Vagina (tissue), 2 donors: Measurements from ENCODE around the gene ARAP1. TPM values are rescaled to one million over a fixed set of nuclear protein-coding genes. Genes with fewer than 3 reads are reported as not detected.

ENCODE experiments used
- DNase-seq, 2 donors: peaks; one replicate each; pipeline ENCODE4 v3.0.0-alpha.2; 2017; ENCODE audit errors: extremely low spot score in 2 of 2
- H3K27ac ChIP-seq: fragments of 200-600 bp; sonication (generic); one replicate; pipeline ENCODE4 v1.5.1; 2019
- H3K27me3 ChIP-seq: fragments of 200-600 bp; sonication (generic); one replicate; pipeline ENCODE4 v1.5.1; 2019
- H3K36me3 ChIP-seq, 2 donors: fragments of 200-600 bp; sonication (generic); one replicate each; pipeline ENCODE4 v1.5.1; 2017 to 2019
- H3K4me1 ChIP-seq: fragments of 200-600 bp; sonication (generic); one replicate; pipeline ENCODE4 v1.5.1; 2019
- H3K4me3 ChIP-seq, 2 donors: fragments of 200-600 bp; sonication (generic); 1 replicate in 1 of 2; 2 replicates in 1 of 2; pipeline ENCODE4 v1.5.1; 2016 to 2019
- H3K9me3 ChIP-seq: fragments of 200-600 bp; sonication (generic); one replicate; pipeline ENCODE4 v1.5.1; 2019
- POLR2A ChIP-seq, 2 donors: fragments of 450-650 bp; IDR thresholded peaks; one replicate each; pipeline ENCODE4 v1.6.1; 2017; ENCODE audit warnings: antibody characterized with exemption in 2 of 2, mild to moderate bottlenecking in 2 of 2, moderate library complexity in 2 of 2
- POLR2AphosphoS5 ChIP-seq, 2 donors: sonication (generic); formaldehyde crosslinking; IDR thresholded peaks; one replicate each; pipeline ENCODE4 v1.9.0; 2017; ENCODE audit warnings: antibody characterized with exemption in 2 of 2, mild to moderate bottlenecking in 2 of 2, low read depth in 1 of 2; ENCODE audit not compliant: insufficient read depth in 1 of 2
- intact Hi-C: fragments of 100-400 bp; cut with DNase I; formaldehyde crosslinking; loops from one replicate; pipeline ENCODE4 v1.15.1; 2023
- total RNA-seq: library from RNA; depleted of rRNA; stranded (reverse); fragments of >200 nt; gene quantifications from one replicate; pipeline ENCODE4 v1.2.3, GENCODE V29; 2016
- TF ChIP-seq, protein P1 (sequence below), 3 experiments: fragments of 450-650 bp in 2 of 3; fragments of 200-600 bp in 1 of 3; sonication (generic) in 1 of 3; IDR thresholded peaks; one replicate each; pipeline ENCODE4 v1.5.1; 2017 to 2019; ENCODE audit warnings: antibody characterized with exemption in 3 of 3, mild to moderate bottlenecking in 2 of 3, moderate library complexity in 2 of 3

Gene ARAP1
- total RNA-seq, 1 donor from 2014 or later = 59.2 TPM

DNA sequence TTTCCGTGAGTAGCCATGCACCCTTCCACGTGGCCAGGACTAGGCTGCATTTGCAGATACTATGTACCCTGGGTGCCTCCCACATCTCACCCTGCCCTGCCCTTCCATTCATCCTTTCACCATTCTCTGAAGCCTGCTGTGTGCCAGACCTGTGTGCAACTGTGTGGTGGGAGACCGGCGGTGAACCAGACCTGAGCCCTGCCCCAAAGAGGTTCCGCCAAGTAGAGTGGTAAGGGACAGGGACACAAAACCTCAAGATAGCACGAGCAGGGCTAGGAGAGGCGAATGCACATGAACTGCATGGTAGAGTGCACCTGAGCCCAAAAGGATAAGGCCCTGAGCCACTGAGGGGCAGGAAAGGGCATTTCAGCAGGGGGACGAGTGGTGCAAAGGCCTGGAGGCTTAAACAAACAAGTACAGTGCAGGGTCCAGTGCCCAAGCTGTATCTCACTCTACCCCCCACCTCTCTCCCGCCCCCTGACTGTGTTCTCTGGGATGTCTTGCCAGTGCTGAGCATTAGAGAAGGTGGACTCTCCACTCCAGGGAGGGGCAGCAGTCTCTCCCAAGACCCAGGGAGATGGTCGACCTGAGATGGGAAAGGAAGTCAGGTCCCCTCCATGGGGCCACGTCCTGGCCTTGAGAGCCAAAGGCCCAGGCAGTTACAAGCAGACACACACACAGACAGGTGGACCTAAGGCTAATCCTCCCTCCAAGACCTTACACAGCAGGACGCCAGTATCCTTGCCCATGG is 14.1 kb upstream of the ARAP1 start:
- H3K27me3 ChIP-seq = no peaks in the 10 kb centered on the region
- no peaks in the 10 kb centered on the region for H3K36me3 ChIP-seq
- intact Hi-C loops = no loop called here
- no peak for TF ChIP-seq POLR2A (IDR thresholded peaks at IDR 0.05)
- TF ChIP-seq, protein P1, sequence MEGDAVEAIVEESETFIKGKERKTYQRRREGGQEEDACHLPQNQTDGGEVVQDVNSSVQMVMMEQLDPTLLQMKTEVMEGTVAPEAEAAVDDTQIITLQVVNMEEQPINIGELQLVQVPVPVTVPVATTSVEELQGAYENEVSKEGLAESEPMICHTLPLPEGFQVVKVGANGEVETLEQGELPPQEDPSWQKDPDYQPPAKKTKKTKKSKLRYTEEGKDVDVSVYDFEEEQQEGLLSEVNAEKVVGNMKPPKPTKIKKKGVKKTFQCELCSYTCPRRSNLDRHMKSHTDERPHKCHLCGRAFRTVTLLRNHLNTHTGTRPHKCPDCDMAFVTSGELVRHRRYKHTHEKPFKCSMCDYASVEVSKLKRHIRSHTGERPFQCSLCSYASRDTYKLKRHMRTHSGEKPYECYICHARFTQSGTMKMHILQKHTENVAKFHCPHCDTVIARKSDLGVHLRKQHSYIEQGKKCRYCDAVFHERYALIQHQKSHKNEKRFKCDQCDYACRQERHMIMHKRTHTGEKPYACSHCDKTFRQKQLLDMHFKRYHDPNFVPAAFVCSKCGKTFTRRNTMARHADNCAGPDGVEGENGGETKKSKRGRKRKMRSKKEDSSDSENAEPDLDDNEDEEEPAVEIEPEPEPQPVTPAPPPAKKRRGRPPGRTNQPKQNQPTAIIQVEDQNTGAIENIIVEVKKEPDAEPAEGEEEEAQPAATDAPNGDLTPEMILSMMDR (IDR thresholded peaks at IDR 0.05) = no peak
- TF ChIP-seq POLR2AphosphoS5 (IDR thresholded peaks at IDR 0.05; ENCODE audit: insufficient read depth in 1 of 2, low read depth in 1 of 2) = no peak
- no peak overlapping the region for H3K4me3 ChIP-seq
- DNase-seq = no peak
- no peaks in the 10 kb centered on the region for H3K9me3 ChIP-seq
- H3K27ac ChIP-seq = no peak overlapping the region
- H3K4me1 ChIP-seq = peaks cover 4% of the 10 kb centered on the region

DNA sequence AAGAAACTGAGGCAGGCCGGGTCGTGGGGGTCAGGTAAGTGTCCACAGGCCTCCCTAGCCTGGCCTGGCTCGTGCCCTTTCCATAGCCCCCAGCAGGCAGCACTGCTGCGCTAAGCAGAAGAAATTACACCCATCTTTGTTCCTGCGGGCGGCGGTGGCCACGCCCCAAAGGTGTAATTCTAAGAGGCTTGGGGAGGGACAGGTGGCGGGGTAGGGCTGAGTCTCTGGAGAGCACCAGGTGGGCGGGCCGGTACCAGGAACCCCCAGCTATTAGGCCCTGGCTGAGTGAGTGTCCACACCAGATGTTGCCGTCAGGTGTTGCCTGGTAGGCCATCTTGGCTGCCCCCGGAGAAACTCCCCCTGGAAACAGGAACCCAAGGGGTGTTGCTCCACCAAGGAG is 12.3 kb upstream of the ARAP1 start:
- Histone ChIP-seq H3K4me3 (no peak overlapping the region), H3K27me3 (no peaks in the 10 kb centered on the region), H3K9me3 (no peaks in the 10 kb centered on the region), H3K4me1 (peaks cover under 1% of the 10 kb centered on the region), H3K27ac (no peak overlapping the region), H3K36me3 (no peaks in the 10 kb centered on the region)
- intact Hi-C loops = no loop called here
- TF ChIP-seq, protein P1 (IDR thresholded peaks at IDR 0.05) = no peak
- no peak for TF ChIP-seq POLR2AphosphoS5 (IDR thresholded peaks at IDR 0.05; ENCODE audit: insufficient read depth in 1 of 2, low read depth in 1 of 2)
- no peak for TF ChIP-seq POLR2A (IDR thresholded peaks at IDR 0.05)
- DNase-seq = no peak

DNA sequence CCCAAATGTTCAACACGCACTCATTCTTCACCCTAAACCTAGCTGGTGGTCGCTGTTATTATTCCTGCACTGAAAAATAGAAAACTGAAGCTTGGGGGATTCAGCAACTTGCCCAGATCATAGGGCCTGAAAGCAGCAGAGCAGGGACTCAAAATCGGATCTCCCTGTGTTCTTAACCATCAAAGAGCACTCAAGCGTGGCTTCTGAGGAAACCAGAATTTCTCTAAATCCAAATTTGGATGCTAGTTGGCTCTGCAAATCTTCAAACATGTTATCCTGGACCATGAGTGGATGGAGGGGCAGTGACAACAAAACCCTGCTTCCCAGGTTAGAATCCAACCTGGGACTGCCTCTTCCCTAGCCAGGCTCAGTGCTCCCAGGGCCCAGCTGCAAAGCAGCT is 11.6 kb upstream of the ARAP1 start:
- Histone ChIP-seq H3K4me3 (no peak overlapping the region), H3K36me3 (peaks cover 0 to 2% of the 10 kb centered on the region in 2 donors), H3K4me1 (peaks cover 8% of the 10 kb centered on the region), H3K27me3 (no peaks in the 10 kb centered on the region), H3K9me3 (no peaks in the 10 kb centered on the region), H3K27ac (no peak overlapping the region)
- intact Hi-C loops = no loop called here
- no peak for DNase-seq
- TF ChIP-seq, protein P1 (IDR thresholded peaks at IDR 0.05) = no peak
- TF ChIP-seq POLR2AphosphoS5 (IDR thresholded peaks at IDR 0.05; ENCODE audit: insufficient read depth in 1 of 2, low read depth in 1 of 2) = no peak
- TF ChIP-seq POLR2A (IDR thresholded peaks at IDR 0.05) = no peak

DNA sequence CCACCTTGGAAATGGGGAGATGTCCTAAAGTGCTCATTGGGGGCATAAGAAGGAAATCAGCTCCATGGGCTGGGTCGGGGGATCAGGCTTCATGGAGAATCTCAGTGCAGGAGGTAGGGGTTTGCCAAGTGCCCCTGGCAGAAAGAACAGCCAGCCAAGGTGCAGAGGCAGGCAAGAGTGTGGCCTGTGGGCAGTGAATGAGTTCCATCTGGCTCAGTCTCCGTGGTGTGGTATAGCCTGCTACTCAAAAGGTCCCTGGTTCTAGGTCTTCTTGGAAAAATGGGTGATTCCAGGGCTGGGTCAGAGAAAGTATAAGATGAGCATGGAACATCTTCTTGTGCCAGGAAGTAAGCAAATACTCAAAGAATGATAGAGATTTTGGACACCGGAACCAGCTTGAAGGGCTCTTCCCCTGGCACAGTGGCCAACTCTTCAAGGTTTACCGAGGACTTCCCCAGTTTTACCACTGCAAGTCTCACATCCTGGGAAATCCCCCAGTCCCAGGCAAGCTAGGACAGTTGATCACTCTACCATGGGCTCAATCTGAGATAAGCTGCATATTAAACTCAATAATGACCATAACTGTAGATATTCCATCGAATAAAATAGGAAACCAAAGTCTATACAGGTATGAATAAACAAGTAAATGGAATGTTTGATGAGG is 10.6 kb upstream of the ARAP1 start:
- Histone ChIP-seq H3K9me3 (no peaks in the 10 kb centered on the region), H3K4me1 (peaks cover 10% of the 10 kb centered on the region), H3K36me3 (peaks cover 0 to 12% of the 10 kb centered on the region in 2 donors), H3K27ac (no peak overlapping the region), H3K27me3 (no peaks in the 10 kb centered on the region), H3K4me3 (no peak overlapping the region)
- DNase-seq = no peak
- TF ChIP-seq, protein P1 (IDR thresholded peaks at IDR 0.05) = no peak
- TF ChIP-seq POLR2AphosphoS5 (IDR thresholded peaks at IDR 0.05; ENCODE audit: insufficient read depth in 1 of 2, low read depth in 1 of 2) = no peak
- intact Hi-C loops = no loop called here
